Fibroblast of lung (primary cell): ENCODE results near the gene ZNF598. TPM values are rescaled to one million over a fixed set of nuclear protein-coding genes. Genes with fewer than 3 reads are reported as not detected.

Experiments used
- DNase-seq, 2 donors: peaks; one replicate each; pipeline versions ENCODE4 v3.0.0 to v3.0.0-alpha.2; 2010; ENCODE audit warnings: low read depth in 2 of 2
- H2AFZ ChIP-seq: 2 replicates; pipeline ENCODE4 v1.5.1; 2012; ENCODE audit warnings: low read length, control low read depth, inconsistent platforms
- H3K27ac ChIP-seq: 2 replicates; pipeline ENCODE4 v1.5.1; 2011; ENCODE audit warnings: low read length, control low read depth; ENCODE audit not compliant: insufficient read depth
- H3K27me3 ChIP-seq: 2 replicates; pipeline ENCODE4 v1.5.1; 2011; ENCODE audit warnings: mild to moderate bottlenecking, low read length; ENCODE audit not compliant: control insufficient read depth, insufficient read depth
- H3K36me3 ChIP-seq: 2 replicates; pipeline ENCODE4 v1.5.1; 2011; ENCODE audit warnings: low read length; ENCODE audit not compliant: control insufficient read depth, insufficient read depth
- H3K4me1 ChIP-seq: 2 replicates; pipeline ENCODE4 v1.5.1; 2011; ENCODE audit warnings: low read length; ENCODE audit not compliant: control insufficient read depth, insufficient read depth; ENCODE audit errors: extremely low read depth
- H3K4me2 ChIP-seq: 2 replicates; pipeline ENCODE4 v1.5.1; 2011; ENCODE audit warnings: low read length, control low read depth; ENCODE audit not compliant: insufficient read depth; ENCODE audit errors: extremely low read depth
- H3K4me3 ChIP-seq, 4 experiments: fragments of 200-600 bp in 1 of 4; sonication (generic) in 1 of 4; replicated peaks in 1 of 4; 2 replicates each; pipeline ENCODE4 v1.5.1; 2011 to 2016; ENCODE audit warnings: low read length in 4 of 4, low read depth in 3 of 4, mild to moderate bottlenecking in 3 of 4, control low read depth in 2 of 4, inconsistent platforms in 1 of 4, mixed read lengths in 1 of 4; ENCODE audit not compliant: insufficient read depth in 1 of 4; ENCODE audit errors: control extremely low read depth in 1 of 4
- H3K79me2 ChIP-seq: 2 replicates; pipeline ENCODE4 v1.5.1; 2012; ENCODE audit warnings: mild to moderate bottlenecking, low read length, inconsistent platforms; ENCODE audit not compliant: control insufficient read depth, insufficient read depth
- H3K9ac ChIP-seq: 2 replicates; pipeline ENCODE4 v1.5.1; 2011; ENCODE audit warnings: mild to moderate bottlenecking, low read length, control low read depth; ENCODE audit not compliant: insufficient read depth
- H3K9me3 ChIP-seq: 2 replicates; pipeline ENCODE4 v1.5.1; 2012; ENCODE audit warnings: low read depth, low read length; ENCODE audit not compliant: control insufficient read depth, insufficient read depth
- H4K20me1 ChIP-seq: 2 replicates; pipeline ENCODE4 v1.5.1; 2011; ENCODE audit warnings: low read length; ENCODE audit not compliant: control insufficient read depth, insufficient read depth; ENCODE audit errors: extremely low read depth
- CTCF ChIP-seq, 2 donors: IDR thresholded peaks in 1 of 2; conservative IDR thresholded peaks in 1 of 2; 1 replicate in 1 of 2; 2 replicates in 1 of 2; pipeline ENCODE4 v1.5.1; 2011 to 2012; ENCODE audit warnings: low read length in 2 of 2, control low read depth in 1 of 2, inconsistent platforms in 1 of 2, low read depth in 1 of 2, mild to moderate bottlenecking in 1 of 2
- EZH2 ChIP-seq: IDR thresholded peaks from 2 replicates; pipeline ENCODE4 v1.5.1; 2012; ENCODE audit warnings: low read length, control low read depth, mild to moderate bottlenecking; ENCODE audit errors: missing control alignments
- polyA plus RNA-seq, 2 donors: library from polyadenylated mRNA; depleted of rRNA in 1 of 2; stranded (reverse) in 1 of 2; unstranded in 1 of 2; fragments of >200 nt; gene quantifications; 2 replicates each; pipeline ENCODE4 v1.2.1, GENCODE V29; 2011 to 2012; ENCODE audit warnings: missing spikeins in 1 of 2
- total RNA-seq: library from RNA; depleted of rRNA; stranded (reverse); fragments of >200 nt; gene quantifications from 2 replicates; pipeline ENCODE4 v1.2.1, GENCODE V29; 2014

ZNF598 gene
- total and polyA plus RNA-seq, 2 donors (not counting 1 experiment from before 2014, with no cell fraction given) = 11.6 to 18.8 TPM

DNA sequence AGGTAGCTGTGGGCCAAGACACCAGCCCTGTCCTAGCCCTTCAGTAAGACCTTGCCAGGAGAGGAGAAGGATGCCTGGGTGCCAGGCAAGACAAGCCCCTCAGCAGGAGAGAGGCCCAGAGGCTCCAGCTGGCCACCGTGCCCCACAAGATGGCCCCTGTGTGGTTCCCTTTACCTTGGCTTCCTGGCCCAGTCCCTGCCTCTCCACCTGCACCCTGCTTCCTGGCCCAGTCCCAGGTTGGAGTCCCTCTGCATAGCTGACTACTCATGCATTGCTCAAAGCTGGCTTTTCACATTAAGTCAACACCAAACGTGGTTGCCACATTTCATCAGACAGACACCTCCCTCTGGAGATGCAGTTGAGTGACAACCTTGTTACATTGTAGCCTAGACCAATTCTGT is 15.9 kb downstream of the ZNF598 start:
- H3K79me2 ChIP-seq = no peaks in the 10 kb centered on the region
- H3K27ac ChIP-seq = no peak overlapping the region

DNA sequence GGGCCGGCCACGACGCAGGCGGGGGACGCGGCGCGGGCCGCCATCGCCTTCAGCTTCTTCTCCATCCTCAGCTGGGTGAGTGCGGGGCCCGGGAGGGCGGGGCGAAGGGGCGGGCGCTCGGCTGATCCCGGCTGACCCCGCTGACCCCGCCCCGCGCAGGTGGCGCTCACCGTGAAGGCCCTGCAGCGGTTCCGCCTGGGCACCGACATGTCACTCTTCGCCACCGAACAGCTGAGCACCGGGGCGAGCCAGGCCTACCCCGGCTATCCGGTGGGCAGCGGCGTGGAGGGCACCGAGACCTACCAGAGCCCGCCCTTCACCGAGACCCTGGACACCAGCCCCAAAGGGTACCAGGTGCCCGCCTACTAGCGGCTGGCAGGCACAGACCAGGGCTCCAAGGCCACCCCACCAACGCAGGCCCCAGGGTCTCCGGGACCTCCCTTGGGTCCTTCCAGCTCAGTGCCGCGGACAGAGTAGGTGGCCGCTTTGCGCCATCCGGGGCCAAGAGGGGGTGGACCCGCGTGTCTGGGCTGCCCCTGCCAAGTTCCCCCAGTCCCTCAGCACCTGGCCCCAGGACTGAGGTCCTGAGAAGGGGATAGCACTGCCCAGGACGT is 16.8 kb downstream of the ZNF598 start:
- Histone ChIP-seq H3K4me1 (peaks cover 11% of the 10 kb centered on the region), H2AFZ (no peak overlapping the region), H3K9ac (no peak overlapping the region), H3K9me3 (no peaks in the 10 kb centered on the region), H3K79me2 (no peaks in the 10 kb centered on the region), H3K36me3 (no peaks in the 10 kb centered on the region), H4K20me1 (no peaks in the 10 kb centered on the region), H3K27ac (no peak overlapping the region), H3K27me3 (peaks cover 21% of the 10 kb centered on the region), H3K4me2 (no peak overlapping the region), H3K4me3 (no peak overlapping the region)
- DNase-seq = no peak
- TF ChIP-seq EZH2 = no peak
- TF ChIP-seq CTCF (conservative IDR thresholded peaks at IDR 0.05 in 1 of 2, IDR thresholded peaks at IDR 0.05 in 1 of 2; ENCODE audit: low read depth in 1 of 2, low read length in 2 of 2) = no peak

More for the DNA sequence above, 15.9 kb downstream of the ZNF598 start:
- no peaks in the 10 kb centered on the region for H3K9me3 ChIP-seq
- no peak overlapping the region for H3K4me2 ChIP-seq
- no peak overlapping the region for H3K4me3 ChIP-seq
- no peak for DNase-seq
- H3K27me3 ChIP-seq = peaks cover 21% of the 10 kb centered on the region
- no peaks in the 10 kb centered on the region for H4K20me1 ChIP-seq
- peaks cover 13% of the 10 kb centered on the region for H3K4me1 ChIP-seq
- TF ChIP-seq CTCF (conservative IDR thresholded peaks at IDR 0.05 in 1 of 2, IDR thresholded peaks at IDR 0.05 in 1 of 2; ENCODE audit: low read depth in 1 of 2, low read length in 2 of 2) (no peak), EZH2 (no peak)
- H3K36me3 ChIP-seq = peaks cover 5% of the 10 kb centered on the region
- H2AFZ ChIP-seq = no peak overlapping the region
- no peak overlapping the region for H3K9ac ChIP-seq

DNA sequence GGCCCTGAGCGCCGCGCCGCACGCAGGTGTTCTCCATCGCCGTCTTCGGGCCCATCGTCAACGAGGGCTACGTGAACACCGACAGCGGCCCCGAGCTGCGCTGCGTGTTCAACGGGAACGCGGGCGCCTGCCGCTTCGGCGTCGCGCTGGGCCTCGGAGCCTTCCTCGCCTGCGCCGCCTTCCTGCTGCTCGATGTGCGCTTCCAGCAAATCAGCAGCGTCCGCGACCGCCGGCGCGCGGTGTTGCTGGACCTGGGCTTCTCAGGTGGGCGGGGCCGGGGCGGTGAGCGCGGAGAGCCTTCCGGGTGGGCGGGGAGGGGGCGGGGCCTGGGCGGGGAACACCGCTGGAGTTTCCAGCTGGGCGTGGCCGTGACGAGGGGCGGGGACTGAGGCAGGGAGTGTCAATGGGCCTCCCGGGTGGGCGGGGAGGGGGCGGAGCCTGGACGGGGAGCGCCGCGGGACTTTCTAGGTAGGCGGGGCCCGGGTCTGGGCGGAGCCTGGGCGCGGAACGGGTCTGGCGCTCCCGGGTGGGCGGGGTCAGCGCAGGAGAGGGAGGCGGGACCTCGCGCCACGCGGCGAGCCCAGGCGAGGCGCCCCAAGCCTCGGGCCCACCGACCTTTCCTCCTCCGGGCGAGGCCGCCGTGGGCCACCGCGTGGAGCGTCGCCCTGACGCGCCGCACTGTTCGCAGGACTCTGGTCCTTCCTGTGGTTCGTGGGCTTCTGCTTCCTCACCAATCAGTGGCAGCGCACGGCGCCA is 17.5 kb downstream of the ZNF598 start:
- TF ChIP-seq EZH2 (no peak), CTCF (conservative IDR thresholded peaks at IDR 0.05 in 1 of 2, IDR thresholded peaks at IDR 0.05 in 1 of 2; ENCODE audit: low read depth in 1 of 2, low read length in 2 of 2) (no peak)
- H3K36me3 ChIP-seq = peaks cover under 1% of the 10 kb centered on the region
- no peaks in the 10 kb centered on the region for H3K79me2 ChIP-seq
- peaks cover 11% of the 10 kb centered on the region for H3K4me1 ChIP-seq
- H3K9me3 ChIP-seq = no peaks in the 10 kb centered on the region
- H3K4me2 ChIP-seq = peak overlapping the region; percentile 68
- no peaks in the 10 kb centered on the region for H4K20me1 ChIP-seq
- peaks cover 21% of the 10 kb centered on the region for H3K27me3 ChIP-seq
- no peak overlapping the region for H3K27ac ChIP-seq
- peak overlapping the region in 3 of 4 experiments; percentile 13 to 36 (median 15) for H3K4me3 ChIP-seq
- H2AFZ ChIP-seq = peak overlapping the region; percentile 75
- peak; percentile 81 to 90 for DNase-seq
- H3K9ac ChIP-seq = no peak overlapping the region
